SU-DHL-6 (cell line): ENCODE data around the gene SCAF1.

Experiments used
- H2AFZ ChIP-seq: fragments of 200-600 bp; sonication (generic); 2 replicates; pipeline ENCODE4 v1.6.1; 2014; ENCODE audit warnings: low read depth, mild to moderate bottlenecking, moderate library complexity, mixed read lengths, antibody characterized with exemption, low read length; ENCODE audit not compliant: severe bottlenecking
- H3F3A ChIP-seq: fragments of 200-600 bp; shearing (Covaris generic); 2 replicates; pipeline ENCODE4 v1.6.0; 2016; ENCODE audit warnings: antibody characterized with exemption, mild to moderate bottlenecking; ENCODE audit not compliant: insufficient read depth
- H3K27ac ChIP-seq: fragments of 200-600 bp; sonication (generic); 2 replicates; pipeline ENCODE4 v1.5.1; 2016; ENCODE audit warnings: low read depth, mild to moderate bottlenecking, low read length, moderate library complexity, mixed read lengths
- H3K27me3 ChIP-seq: fragments of 200-600 bp; sonication (generic), shearing (Covaris generic); 2 replicates; pipeline ENCODE4 v1.6.0; 2014; ENCODE audit warnings: mild to moderate bottlenecking, low read length
- H3K36me3 ChIP-seq: fragments of 200-600 bp; sonication (generic); 2 replicates; pipeline ENCODE4 v1.6.1; 2014; ENCODE audit warnings: mild to moderate bottlenecking, low read length, mixed read lengths
- H3K4me2 ChIP-seq: fragments of 300-600, 200-600 bp; shearing (Covaris generic), sonication (generic); 2 replicates; pipeline ENCODE4 v1.6.0; 2014; ENCODE audit warnings: low read length, low read depth, mild to moderate bottlenecking; ENCODE audit not compliant: poor library complexity, severe bottlenecking
- H3K4me3 ChIP-seq: fragments of 200-600 bp; sonication (generic); 2 replicates; pipeline ENCODE4 v1.5.1; 2014; ENCODE audit warnings: antibody characterized with exemption, low read length, mild to moderate bottlenecking, mixed read lengths; ENCODE audit not compliant: insufficient read depth, poor library complexity, severe bottlenecking
- H3K79me2 ChIP-seq: fragments of 200-600 bp; sonication (generic); 2 replicates; pipeline ENCODE4 v1.6.1; 2014; ENCODE audit warnings: mild to moderate bottlenecking, low read length, moderate library complexity; ENCODE audit not compliant: insufficient read depth
- H3K9ac ChIP-seq: fragments of 200-600 bp; sonication (generic); 2 replicates; pipeline ENCODE4 v1.7.0; 2014; ENCODE audit warnings: mild to moderate bottlenecking, low read length
- H3K9me2 ChIP-seq: fragments of 200-600 bp; sonication (generic); replicated peaks from 2 replicates; pipeline ENCODE4 v1.6.1; 2014; ENCODE audit warnings: low read length; ENCODE audit not compliant: insufficient read depth
- H3K9me3 ChIP-seq: fragments of 200-600 bp; sonication (generic); 2 replicates; pipeline ENCODE4 v1.6.1; 2014; ENCODE audit warnings: low read length, mixed read lengths; ENCODE audit not compliant: insufficient read depth
- H4K20me1 ChIP-seq: fragments of 200-600 bp; sonication (generic); 2 replicates; pipeline ENCODE4 v1.6.1; 2014; ENCODE audit warnings: low read depth, mild to moderate bottlenecking, antibody characterized with exemption, low read length, moderate library complexity, mixed read lengths
- EZH2phosphoT487 ChIP-seq: fragments of 200-600 bp; sonication (generic), shearing (Covaris generic); conservative IDR thresholded peaks from 2 replicates; pipeline ENCODE4 v1.6.1; 2018; ENCODE audit warnings: mild to moderate bottlenecking, antibody characterized with exemption, low read length, moderate library complexity, mixed read lengths
- TF ChIP-seq, protein P1 (sequence below): fragments of 200-600 bp; sonication (generic); IDR thresholded peaks from one replicate; pipeline ENCODE4 v1.5.1; 2017; ENCODE audit warnings: antibody characterized with exemption, mild to moderate bottlenecking, low read length, moderate library complexity; ENCODE audit not compliant: insufficient read depth, poor library complexity, severe bottlenecking

Gene SCAF1

DNA sequence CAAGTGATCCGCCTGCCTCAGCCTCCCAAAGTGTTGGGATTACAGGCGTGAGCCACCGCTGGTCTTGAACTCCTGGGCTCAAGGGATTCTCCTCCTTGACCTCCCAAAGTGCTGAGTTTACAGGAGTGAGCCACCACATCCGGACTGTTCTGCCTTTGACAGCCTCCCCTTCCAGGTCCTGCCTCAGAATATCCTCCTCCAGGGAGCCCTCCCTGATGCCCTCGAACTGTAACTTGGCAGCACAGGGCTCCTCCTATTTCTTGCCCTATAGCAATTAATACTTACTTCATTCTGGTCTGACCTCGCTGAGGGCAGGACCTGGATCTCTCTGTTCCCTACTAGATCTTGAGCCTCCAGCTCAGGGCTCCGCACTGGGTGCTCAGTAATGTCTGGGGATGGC, 54.9 kb downstream of the SCAF1 start:
- H3K79me2 ChIP-seq: no peaks in the 10 kb centered on the region
- H2AFZ ChIP-seq: no peak overlapping the region
- no peak overlapping the region for H3K27ac ChIP-seq
- no peaks in the 10 kb centered on the region for H4K20me1 ChIP-seq
- no peaks in the 10 kb centered on the region for H3K36me3 ChIP-seq
- H3K9me3 ChIP-seq: no peaks in the 10 kb centered on the region
- H3K4me2 ChIP-seq: no peak overlapping the region
- H3K9me2 ChIP-seq: no peaks in the 10 kb centered on the region
- H3K4me3 ChIP-seq: no peak overlapping the region
- H3F3A ChIP-seq: no peaks in the 10 kb centered on the region
- TF ChIP-seq, protein P1, sequence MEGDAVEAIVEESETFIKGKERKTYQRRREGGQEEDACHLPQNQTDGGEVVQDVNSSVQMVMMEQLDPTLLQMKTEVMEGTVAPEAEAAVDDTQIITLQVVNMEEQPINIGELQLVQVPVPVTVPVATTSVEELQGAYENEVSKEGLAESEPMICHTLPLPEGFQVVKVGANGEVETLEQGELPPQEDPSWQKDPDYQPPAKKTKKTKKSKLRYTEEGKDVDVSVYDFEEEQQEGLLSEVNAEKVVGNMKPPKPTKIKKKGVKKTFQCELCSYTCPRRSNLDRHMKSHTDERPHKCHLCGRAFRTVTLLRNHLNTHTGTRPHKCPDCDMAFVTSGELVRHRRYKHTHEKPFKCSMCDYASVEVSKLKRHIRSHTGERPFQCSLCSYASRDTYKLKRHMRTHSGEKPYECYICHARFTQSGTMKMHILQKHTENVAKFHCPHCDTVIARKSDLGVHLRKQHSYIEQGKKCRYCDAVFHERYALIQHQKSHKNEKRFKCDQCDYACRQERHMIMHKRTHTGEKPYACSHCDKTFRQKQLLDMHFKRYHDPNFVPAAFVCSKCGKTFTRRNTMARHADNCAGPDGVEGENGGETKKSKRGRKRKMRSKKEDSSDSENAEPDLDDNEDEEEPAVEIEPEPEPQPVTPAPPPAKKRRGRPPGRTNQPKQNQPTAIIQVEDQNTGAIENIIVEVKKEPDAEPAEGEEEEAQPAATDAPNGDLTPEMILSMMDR: no peak
- no peak for TF ChIP-seq EZH2phosphoT487
- no peak overlapping the region for H3K9ac ChIP-seq
- no peaks in the 10 kb centered on the region for H3K27me3 ChIP-seq

DNA sequence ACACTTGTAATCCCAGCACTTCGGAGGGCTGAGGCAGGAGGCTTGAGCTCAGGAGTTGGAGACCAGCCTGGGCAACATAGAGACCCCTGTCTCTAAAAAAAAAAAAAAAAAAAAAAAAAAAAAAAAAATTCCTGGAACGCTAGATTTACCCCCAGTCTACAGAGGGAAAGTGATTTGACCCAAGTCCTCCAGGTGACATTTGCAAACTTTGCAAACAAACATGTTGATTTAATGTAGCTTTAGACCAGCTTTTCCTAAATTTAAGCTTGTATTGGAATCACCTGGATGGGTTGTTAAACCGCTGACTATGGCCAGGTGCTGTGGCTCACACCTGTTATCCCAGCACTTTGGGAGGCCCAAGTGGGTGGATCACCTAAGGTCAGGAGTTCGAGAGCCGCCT, 57.4 kb downstream of the SCAF1 start:
- no peak overlapping the region for H3K4me2 ChIP-seq
- H3F3A ChIP-seq: no peaks in the 10 kb centered on the region
- H3K27ac ChIP-seq: no peak overlapping the region
- no peaks in the 10 kb centered on the region for H3K36me3 ChIP-seq
- H4K20me1 ChIP-seq: no peaks in the 10 kb centered on the region
- H3K4me3 ChIP-seq: no peak overlapping the region
- no peak for TF ChIP-seq EZH2phosphoT487
- TF ChIP-seq, protein P1: no peak
- H3K9me3 ChIP-seq: no peaks in the 10 kb centered on the region
- H2AFZ ChIP-seq: no peak overlapping the region
- no peaks in the 10 kb centered on the region for H3K79me2 ChIP-seq
- no peaks in the 10 kb centered on the region for H3K9me2 ChIP-seq
- H3K9ac ChIP-seq: no peak overlapping the region
- H3K27me3 ChIP-seq: no peaks in the 10 kb centered on the region

DNA sequence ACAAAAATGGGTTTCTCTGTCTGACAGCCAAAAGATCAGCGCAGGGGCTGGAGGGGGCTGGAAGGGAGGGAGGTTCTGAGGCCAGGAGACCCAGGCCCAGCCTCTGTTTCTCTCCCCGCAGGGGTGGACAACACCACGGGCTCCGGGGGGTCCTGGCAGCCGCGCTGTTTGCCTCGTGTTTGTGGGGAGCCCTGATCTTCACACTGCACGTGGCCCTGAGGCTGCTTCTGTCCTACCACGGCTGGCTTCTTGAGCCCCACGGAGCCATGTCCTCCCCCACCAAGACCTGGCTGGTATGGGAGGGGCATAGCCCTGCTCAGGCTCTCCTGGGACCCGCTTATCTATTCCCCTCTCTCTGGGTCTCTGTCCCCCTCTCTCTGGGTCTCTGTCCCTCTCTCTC, 58.6 kb downstream of the SCAF1 start:
- H3K9ac ChIP-seq: no peak overlapping the region
- no peak overlapping the region for H3K4me2 ChIP-seq
- H3K4me3 ChIP-seq: no peak overlapping the region
- H3K79me2 ChIP-seq: no peaks in the 10 kb centered on the region
- no peak overlapping the region for H3K27ac ChIP-seq
- H3K36me3 ChIP-seq: no peaks in the 10 kb centered on the region
- no peaks in the 10 kb centered on the region for H3K9me3 ChIP-seq
- TF ChIP-seq, protein P1: no peak
- TF ChIP-seq EZH2phosphoT487: no peak
- no peaks in the 10 kb centered on the region for H3K9me2 ChIP-seq
- H4K20me1 ChIP-seq: no peaks in the 10 kb centered on the region
- H2AFZ ChIP-seq: no peak overlapping the region
- H3F3A ChIP-seq: no peaks in the 10 kb centered on the region
- H3K27me3 ChIP-seq: no peaks in the 10 kb centered on the region
